Stomach (tissue), 4 donors: Measurements from ENCODE around the gene TTC34.

Experiments used
- CTCF ChIP-seq, 7 experiments: fragments of 450-650 bp in 4 of 7; fragments of 200-600 bp in 3 of 7; sonication (generic) in 3 of 7; IDR thresholded peaks; one replicate each; pipeline ENCODE4 v1.5.1; 2016 to 2019; ENCODE audit warnings: antibody characterized with exemption in 7 of 7, control low read depth in 2 of 7, mild to moderate bottlenecking in 1 of 7
- EP300 ChIP-seq: sonication (generic); formaldehyde crosslinking; IDR thresholded peaks from one replicate; pipeline ENCODE4 v1.6.1; 2017; ENCODE audit warnings: antibody characterized with exemption
- POLR2A ChIP-seq, 4 donors: fragments of 450-650 bp; IDR thresholded peaks; one replicate each; pipeline ENCODE4 v1.6.1; 2016; ENCODE audit warnings: antibody characterized with exemption in 4 of 4, control low read depth in 2 of 4, mild to moderate bottlenecking in 1 of 4, moderate library complexity in 1 of 4
- POLR2AphosphoS5 ChIP-seq, 3 donors: sonication (generic); formaldehyde crosslinking; IDR thresholded peaks; one replicate each; pipeline ENCODE4 v1.6.1; 2016; ENCODE audit warnings: antibody characterized with exemption in 3 of 3

GRCh38 chr1:2602311-2602835 lies 199.1 kb downstream of the TTC34 start:
- TF ChIP-seq CTCF (IDR thresholded peaks at IDR 0.05): no peak
- no peak for TF ChIP-seq POLR2AphosphoS5 (IDR thresholded peaks at IDR 0.05)
- TF ChIP-seq POLR2A (IDR thresholded peaks at IDR 0.05): no peak
- no peak for TF ChIP-seq EP300
